Left cardiac atrium (tissue), 4 donors: ENCODE measurements around the gene POLR2J3. TPM values are rescaled to one million over a fixed set of nuclear protein-coding genes. Genes with fewer than 3 reads are reported as not detected.
"Not testable (repeated sequence)": the region's sequence is repeated elsewhere in the genome, so short reads cannot be mapped to it uniquely, and the experiment has no call there.

Source experiments
- ATAC-seq, 2 donors: fragments of 200-7000 bp; cut with Tn5 transposase; one replicate each; pipeline ENCODE4 v1.9.1; 2020; ENCODE audit warnings: mild to moderate bottlenecking in 2 of 2, moderate library complexity in 2 of 2
- DNase-seq: peaks from one replicate; pipeline ENCODE4 v3.0.0-alpha.2; 2020
- intact Hi-C, 2 donors: fragments of 100-400 bp; cut with DNase I; formaldehyde crosslinking; loops; one replicate each; pipeline versions ENCODE4 v1.14.1 to v1.15.1; 2022 to 2023
- long read RNA-seq: library from polyadenylated mRNA; unstranded; transcript quantifications from one replicate; pipeline ENCODE4 v2.0.0, GENCODE V29; 2021
- total RNA-seq, 2 donors: library from RNA; stranded (reverse); fragmentation: NEBNext Ultra II Directional; extraction: Animal tissue kit (Norgen Biotek cat#: 25700); gene quantifications; one replicate each; pipeline ENCODE4 v1.2.1, GENCODE V29; 2021
- donor health status: DM: no; HTN: yes; CAD: no.
- donor health status: DM: no; HTN: yes; CAD: no; lungs with severe emphysema.
- donor health status: DM: yes; HTN: yes; CAD: no.
- donor health status: Dilated cardiomyopathy.

The POLR2J3 gene
- 10 to 100 TPM in 1 of 2 donors, 1 to 10 TPM in 1; 9.2 to 14.6 TPM for total RNA-seq
- long read RNA-seq, full-length matches to known transcripts, result 4 of 4 reads
- long read RNA-seq, partial matches to known transcripts, result 0 of 4 reads
- long read RNA-seq, other reads (novel, unspliced or antisense), result 0 of 4 reads

DNA sequence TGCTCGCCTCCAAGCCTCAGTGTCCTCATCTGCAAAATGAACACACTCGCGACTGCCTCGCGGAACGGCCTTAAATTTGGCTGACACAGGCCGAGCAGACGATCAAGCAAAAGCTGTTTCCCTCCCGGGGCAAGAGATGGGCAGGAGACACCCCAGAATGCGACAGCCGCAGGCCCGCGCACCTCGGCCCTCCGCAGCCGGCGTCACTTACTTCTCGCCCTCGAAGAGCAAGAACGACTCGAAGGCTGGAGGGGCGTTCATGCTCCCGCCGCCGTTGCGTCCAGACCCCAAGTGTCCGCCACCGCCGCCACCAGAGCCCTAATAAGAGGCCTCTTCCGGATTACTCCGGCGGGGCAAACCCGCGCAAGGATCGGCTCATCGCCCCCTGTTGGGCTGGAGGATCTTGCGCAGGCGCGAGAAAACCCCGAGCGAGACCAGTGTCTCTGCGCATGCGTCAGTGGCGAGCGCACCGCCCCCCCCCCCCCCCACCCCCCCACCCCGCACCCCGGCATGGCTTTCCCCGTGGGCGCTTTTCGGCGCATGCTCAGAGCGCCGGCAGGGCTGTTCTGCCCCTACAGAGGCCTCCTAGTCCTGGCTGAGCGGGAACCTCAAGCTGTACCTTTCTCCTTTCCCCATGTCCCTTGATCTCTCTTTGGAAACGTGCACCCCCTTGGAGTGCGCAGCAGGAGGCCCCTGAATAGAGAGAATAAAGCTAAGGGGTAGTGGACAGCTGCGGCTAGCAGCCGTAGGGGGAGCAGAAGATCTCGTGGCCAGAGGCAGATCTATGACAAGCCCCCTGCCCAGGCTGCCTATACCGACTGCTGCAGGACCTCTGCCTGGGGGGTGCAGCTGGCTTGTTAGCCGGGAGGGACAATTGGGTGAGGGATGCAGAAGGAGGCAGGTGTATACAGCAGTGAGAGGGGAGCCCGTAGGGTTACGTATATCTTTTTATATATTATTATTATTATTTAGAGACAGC, at the start of gene POLR2J3:
TSS of gene POLR2J3 (minus strand) at position 323 of the 979 bp plus-strand sequence. CDS start at position 261, 62 bp downstream.
- ATAC-seq (peak; percentile 97), DNase-seq (peak; percentile 97)
- intact Hi-C loops, result not testable (repeated sequence)

DNA sequence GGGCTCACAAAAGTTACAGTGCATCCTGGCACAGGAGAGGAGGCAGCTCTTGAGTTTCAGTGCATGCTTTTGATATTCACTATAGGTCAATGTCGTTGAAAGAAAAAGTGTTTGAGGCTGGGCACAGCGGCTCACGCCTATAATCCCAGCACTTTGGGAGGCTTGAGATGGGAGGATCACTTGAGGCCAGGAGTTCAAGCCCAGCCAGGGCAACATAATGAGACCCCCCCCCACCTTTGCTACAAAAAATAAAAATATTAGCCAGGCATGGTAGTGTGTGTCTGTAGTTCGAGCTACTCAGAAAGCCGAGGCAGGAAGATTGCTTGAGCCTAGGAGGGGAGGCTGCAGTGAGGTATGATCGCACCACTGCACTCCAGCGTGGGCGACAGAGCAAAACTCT, 45.7 kb upstream of the POLR2J3 start:
- intact Hi-C loops, DNase-seq, ATAC-seq: not testable (repeated sequence)

- peak; percentile 56 for DNase-seq
- ATAC-seq, result peak; percentile 91 to 96
- intact Hi-C loops, result not testable (repeated sequence)
Observed at GRCh38 chr7:102616507-102617125, 44.2 kb upstream of the POLR2J3 start, which contains the start of gene RASA4. TSS of gene RASA4 (minus strand) at chr7:102616756. CDS start at chr7:102616689, 67 bp downstream.

DNA sequence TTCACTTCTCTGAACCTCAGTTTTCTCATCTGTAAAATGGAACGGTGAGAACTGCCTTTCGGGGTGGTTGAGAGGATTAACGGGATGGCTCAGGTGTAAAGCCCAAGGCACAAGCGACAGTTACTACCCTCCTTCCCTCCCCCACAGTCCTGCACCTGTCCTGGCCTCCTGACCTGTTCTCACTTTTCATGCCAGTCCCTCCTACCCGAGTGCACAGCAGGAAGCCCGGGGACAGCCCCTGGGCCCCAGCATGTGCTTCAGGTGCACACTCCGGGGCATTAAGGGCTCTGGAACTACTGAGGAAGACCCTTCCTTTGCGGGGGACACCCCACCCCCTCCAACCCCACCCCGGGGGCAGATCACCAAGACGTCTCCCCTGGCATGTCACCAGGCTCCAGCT, 43.5 kb upstream of the POLR2J3 start:
- intact Hi-C loops, ATAC-seq, DNase-seq: not testable (repeated sequence)

- intact Hi-C loops, DNase-seq: not testable (repeated sequence)
- ATAC-seq, result peak in 1 of 2 donors; percentile 7
Observed at GRCh38 chr7:102614873-102615272, 42.5 kb upstream of the POLR2J3 start.

DNA sequence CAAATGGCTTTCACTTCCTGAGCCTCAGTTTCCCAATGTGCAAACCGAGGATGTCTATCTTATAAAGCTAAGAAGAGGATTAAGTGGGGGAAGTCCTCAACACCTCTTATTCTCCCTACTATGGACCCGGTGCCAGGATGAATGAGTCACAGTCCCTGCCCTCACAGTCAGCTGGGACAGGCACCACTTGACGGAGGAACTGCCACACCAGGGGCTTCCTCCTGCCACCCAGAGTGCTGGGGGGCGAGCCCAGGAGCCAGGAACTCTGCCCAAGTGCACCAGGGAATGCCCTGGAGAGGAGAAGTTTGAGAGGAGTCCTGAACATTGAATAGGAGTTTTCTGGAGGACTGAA, 41.9 kb upstream of the POLR2J3 start:
- intact Hi-C loops, DNase-seq: not testable (repeated sequence)
- ATAC-seq, result peak in 1 of 2 donors; percentile 26

GRCh38 chr7:102613575-102614345, 41.4 kb upstream of the POLR2J3 start:
- intact Hi-C loops, ATAC-seq: not testable (repeated sequence)
- peak; percentile 11 for DNase-seq

GRCh38 chr7:102611675-102612325, 39.4 kb upstream of the POLR2J3 start:
- peak in 1 of 2 donors; percentile 3 for ATAC-seq
- DNase-seq, result peak; percentile 31
- intact Hi-C loops, result not testable (repeated sequence)

- DNase-seq, intact Hi-C loops: not testable (repeated sequence)
- ATAC-seq, result peak; percentile 72 to 77
Observed at GRCh38 chr7:102611013-102611674, 38.8 kb upstream of the POLR2J3 start.

GRCh38 chr7:102610441-102610840, 38.1 kb upstream of the POLR2J3 start:
- intact Hi-C loops, ATAC-seq: not testable (repeated sequence)
- peak; percentile 15 for DNase-seq

DNA sequence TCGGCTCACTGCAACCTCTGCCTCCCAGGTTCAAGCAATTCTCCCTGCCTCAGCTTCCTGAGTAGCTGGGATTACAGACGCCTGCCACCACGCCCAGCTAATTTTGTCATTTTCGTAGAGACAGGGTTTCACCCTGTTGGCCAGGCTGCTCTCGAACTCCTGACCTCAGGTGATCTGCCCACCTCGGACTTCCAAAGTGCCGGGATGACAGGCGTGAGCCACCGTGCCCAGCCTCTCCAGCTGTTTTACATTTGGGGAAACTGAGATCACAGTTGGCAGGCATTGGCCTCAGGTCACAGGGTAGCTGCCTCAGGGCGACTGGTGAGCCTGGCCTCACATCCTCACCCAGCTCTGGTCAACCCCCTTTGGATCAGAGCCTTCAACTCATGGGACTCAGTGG, 37.4 kb upstream of the POLR2J3 start:
- intact Hi-C loops, ATAC-seq, DNase-seq: not testable (repeated sequence)

- intact Hi-C loops, ATAC-seq, DNase-seq: not testable (repeated sequence)
Observed at GRCh38 chr7:102606848-102607247, 34.5 kb upstream of the POLR2J3 start.

DNA sequence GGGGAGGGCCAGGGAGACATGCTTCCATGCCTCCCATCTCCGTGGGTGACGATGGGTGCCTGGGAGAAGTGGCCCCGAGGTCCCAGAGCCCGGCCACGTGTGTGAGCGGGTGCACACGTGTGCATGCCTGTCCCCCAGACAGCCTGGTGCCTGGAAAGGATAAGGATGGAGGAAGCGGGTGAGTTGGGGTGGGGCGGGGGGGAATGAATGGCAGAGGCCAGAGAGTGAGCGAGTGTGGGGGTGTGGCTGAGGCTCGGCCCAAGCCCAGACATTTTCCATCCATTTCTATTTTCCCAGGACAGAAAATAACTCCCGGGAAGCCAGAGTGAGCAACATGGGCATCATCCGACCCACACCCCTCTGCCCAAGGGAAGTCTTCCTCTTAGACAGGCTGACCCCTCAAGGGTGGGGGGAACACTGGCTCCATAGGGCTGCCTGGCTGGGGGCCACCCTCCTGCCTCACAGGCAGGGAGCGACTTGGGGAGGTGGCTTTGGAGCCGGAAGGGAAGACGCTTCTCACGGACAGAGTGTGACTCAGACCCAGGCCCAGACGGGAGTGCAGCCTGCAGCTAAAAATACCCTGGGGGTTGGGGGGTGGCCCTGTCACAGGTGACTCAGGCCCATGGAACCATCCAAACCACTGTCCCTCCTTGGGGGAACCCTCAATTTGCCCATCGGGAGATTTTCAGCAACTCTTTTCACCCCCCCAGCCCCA, 32.2 kb upstream of the POLR2J3 start:
- peak; percentile 54 to 85 for ATAC-seq
- DNase-seq, intact Hi-C loops: not testable (repeated sequence)

DNA sequence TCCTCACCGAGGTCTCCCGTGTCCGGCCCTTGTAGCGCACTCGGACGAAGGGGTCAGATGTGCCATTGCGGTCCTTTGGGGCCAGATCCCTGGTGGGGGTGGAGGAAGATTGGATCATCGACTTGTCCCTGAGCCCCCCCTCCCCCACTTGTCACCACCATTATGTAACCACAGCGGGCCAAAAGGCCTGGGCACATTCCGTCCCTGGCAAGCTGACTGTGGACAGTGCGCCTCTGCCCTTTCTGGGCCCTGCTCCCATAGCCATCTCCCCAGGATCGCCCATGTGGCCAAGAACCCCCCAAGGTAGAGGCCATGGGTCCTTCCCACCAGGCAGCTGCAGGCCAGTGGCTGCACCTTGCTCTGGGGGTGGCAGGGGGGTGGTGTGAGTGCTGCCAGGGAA, 29.9 kb upstream of the POLR2J3 start:
- DNase-seq, intact Hi-C loops, ATAC-seq: not testable (repeated sequence)

DNA sequence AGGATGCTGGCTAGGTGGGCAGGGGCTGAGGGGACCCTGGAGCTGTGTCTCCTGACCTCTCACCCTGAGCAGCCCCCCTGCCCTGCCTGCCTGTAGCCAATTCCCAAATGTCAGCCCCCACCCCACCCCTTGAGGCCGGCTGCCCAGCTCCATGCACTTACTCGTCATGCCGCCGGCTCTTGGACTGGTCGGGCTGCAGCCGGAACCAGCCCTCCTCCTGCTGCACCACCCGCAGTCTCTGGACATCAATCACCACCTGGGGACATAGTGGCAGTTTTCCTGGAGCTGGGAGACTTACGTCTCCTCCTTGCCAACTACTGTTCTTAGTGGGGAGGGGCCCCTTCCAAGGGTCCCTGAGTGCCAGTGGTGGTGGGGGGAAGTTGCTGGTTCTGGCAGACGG, 27.3 kb upstream of the POLR2J3 start:
- ATAC-seq, result not testable (repeated sequence)

DNA sequence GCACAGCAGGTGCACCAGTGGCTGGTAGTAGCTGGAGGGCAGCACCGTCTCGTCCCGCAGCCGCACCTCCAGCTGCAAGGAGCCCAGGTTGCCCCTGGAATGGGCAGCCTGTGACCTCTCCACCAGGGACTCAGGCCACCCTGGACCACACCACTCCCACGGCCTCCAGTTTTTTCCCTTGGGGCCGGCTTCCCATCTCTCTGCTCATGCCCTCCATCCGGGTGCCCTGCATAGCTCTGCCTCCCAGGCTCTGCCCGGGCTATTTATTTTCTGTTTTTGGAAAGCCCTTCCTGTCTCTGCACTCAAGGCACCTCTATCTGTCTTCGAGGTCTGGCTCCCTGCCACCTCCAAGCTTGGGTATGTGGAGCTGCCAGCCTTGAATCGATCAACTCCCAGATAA, 23.7 kb upstream of the POLR2J3 start:
- intact Hi-C loops, ATAC-seq, DNase-seq: not testable (repeated sequence)

More for the DNA sequence above, 27.3 kb upstream of the POLR2J3 start:
- DNase-seq, intact Hi-C loops: not testable (repeated sequence)
